Neural cell (in vitro differentiated cells): Measurements from ENCODE around the gene PTPRK.
A peak's percentile ranks its signal among the peaks of the same experiment; 100 is the strongest.

Experiments used
- CTCF ChIP-seq: fragments of 450-650 bp; IDR thresholded peaks from 2 replicates; pipeline ENCODE4 v1.5.1; 2014; ENCODE audit warnings: antibody characterized with exemption, mild to moderate bottlenecking, moderate library complexity; ENCODE audit not compliant: poor library complexity, severe bottlenecking
- EP300 ChIP-seq: fragments of 450-650 bp; conservative IDR thresholded peaks from 2 replicates; pipeline ENCODE4 v1.6.1; 2014; ENCODE audit warnings: antibody characterized with exemption, mild to moderate bottlenecking, moderate library complexity; ENCODE audit not compliant: poor library complexity, severe bottlenecking
- POLR2AphosphoS5 ChIP-seq: IDR thresholded peaks from 2 replicates; pipeline ENCODE4 v1.6.1; 2012

GRCh38 chr6:128250370-128251070 lies 269.9 kb downstream of the PTPRK start:
- TF ChIP-seq CTCF (no peak), EP300 (peak; percentile 80), POLR2AphosphoS5 (peak; percentile 54)
